SK-N-SH treated with all-trans-retinoic acid at 6 μM for 48 hours (cell line): ENCODE measurements around the gene RGS16.

Experiments used
- ARNTL ChIP-seq: fragments of 450-650 bp; formaldehyde crosslinking; IDR thresholded peaks from 2 replicates; pipeline ENCODE4 v1.5.0; 2020; ENCODE audit warnings: low read depth, mild to moderate bottlenecking, moderate library complexity, borderline replicate concordance
- BACH2 ChIP-seq: fragments of 250-450 bp; sonication (Bioruptor Pico); IDR thresholded peaks from 2 replicates; pipeline ENCODE4 v1.9.0; 2021; ENCODE audit warnings: mild to moderate bottlenecking, borderline replicate concordance
- CREB5 ChIP-seq: fragments of 250-450 bp; sonication (Bioruptor Pico); IDR thresholded peaks from 2 replicates; pipeline ENCODE4 v1.5.1; 2020; ENCODE audit warnings: low read depth, mild to moderate bottlenecking, moderate library complexity
- CSRNP3 ChIP-seq: fragments of 250-450 bp; sonication (Bioruptor Pico); IDR thresholded peaks from 2 replicates; pipeline ENCODE4 v1.5.1; 2021; ENCODE audit warnings: mild to moderate bottlenecking, moderate library complexity
- ESRRG ChIP-seq: fragments of 250-450 bp; sonication (Bioruptor Pico); IDR thresholded peaks from 2 replicates; pipeline ENCODE4 v1.6.1; 2021; ENCODE audit warnings: mild to moderate bottlenecking
- OSR1 ChIP-seq: fragments of 250-450 bp; sonication (Bioruptor Pico); IDR thresholded peaks from 2 replicates; pipeline ENCODE4 v1.8.0; 2022; ENCODE audit warnings: moderate library complexity, mild to moderate bottlenecking, inconsistent platforms
- PPARA ChIP-seq: fragments of 250-450 bp; sonication (Bioruptor Pico); IDR thresholded peaks from 2 replicates; pipeline ENCODE4 v1.5.0; 2020; ENCODE audit warnings: mild to moderate bottlenecking, borderline replicate concordance
- RARB ChIP-seq: fragments of 250-450 bp; sonication (Bioruptor Pico); IDR thresholded peaks from 2 replicates; pipeline ENCODE4 v1.8.0; 2021; ENCODE audit warnings: mild to moderate bottlenecking, moderate library complexity
- TOX ChIP-seq: fragments of 250-450 bp; sonication (Bioruptor Pico); IDR thresholded peaks from 2 replicates; pipeline ENCODE4 v1.8.0; 2021; ENCODE audit warnings: mild to moderate bottlenecking, moderate library complexity, borderline replicate concordance
- ZFP3 ChIP-seq: fragments of 250-450 bp; sonication (Bioruptor Pico); IDR thresholded peaks from 2 replicates; pipeline ENCODE4 v1.5.0; 2020; ENCODE audit warnings: mild to moderate bottlenecking, moderate library complexity
- ZFP30 ChIP-seq: fragments of 450-650 bp; formaldehyde crosslinking; IDR thresholded peaks from 2 replicates; pipeline ENCODE4 v1.5.0; 2022; ENCODE audit warnings: mild to moderate bottlenecking, moderate library complexity
- ZNF8 ChIP-seq: fragments of 450-650 bp; formaldehyde crosslinking; IDR thresholded peaks from 2 replicates; pipeline ENCODE4 v1.5.0; 2020; ENCODE audit warnings: mild to moderate bottlenecking, moderate library complexity

GRCh38 chr1:182560392-182560984 lies 43.7 kb downstream of the RGS16 start:
- TF ChIP-seq RARB (CRISPR knock-in tag) (no peak), ZFP30 (CRISPR knock-in tag) (no peak), ARNTL (CRISPR knock-in tag) (no peak), OSR1 (CRISPR knock-in tag) (no peak), ZNF8 (no peak), ZFP3 (CRISPR knock-in tag) (no peak), ESRRG (CRISPR knock-in tag) (no peak), CSRNP3 (no peak), CREB5 (CRISPR knock-in tag) (no peak), PPARA (CRISPR knock-in tag) (no peak), TOX (CRISPR knock-in tag) (no peak), BACH2 (CRISPR knock-in tag) (no peak)
